HG03108 (cell line): ENCODE data around the gene DBF4B.

ENCODE experiments used
- ATAC-seq: cut with Tn5 transposase; IDR thresholded peaks from one replicate; pipeline ENCODE4 v1.9.1; 2021; ENCODE audit warnings: moderate library complexity; ENCODE audit not compliant: unreplicated experiment

Gene DBF4B

DNA sequence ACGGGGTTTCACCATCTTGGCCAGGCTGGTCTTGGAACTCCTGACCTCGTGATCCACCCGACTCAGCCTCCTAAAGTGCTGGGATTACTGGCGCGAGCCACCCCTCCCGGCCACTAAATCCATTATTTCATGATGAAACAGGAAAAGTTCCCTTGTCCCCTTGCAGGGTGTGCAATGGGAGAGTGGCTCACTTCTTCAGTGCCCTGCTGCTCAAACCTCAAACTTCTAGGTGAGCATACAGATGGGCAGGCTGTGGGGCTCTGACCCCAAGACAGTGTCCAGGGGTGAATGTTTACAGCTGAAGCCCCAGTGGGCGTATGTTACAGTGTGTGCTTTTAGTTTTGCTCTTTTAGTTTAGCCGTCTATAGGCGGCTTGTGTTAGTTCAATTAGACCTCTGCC, 87.0 kb downstream of the DBF4B start:
- ATAC-seq = no peak

DNA sequence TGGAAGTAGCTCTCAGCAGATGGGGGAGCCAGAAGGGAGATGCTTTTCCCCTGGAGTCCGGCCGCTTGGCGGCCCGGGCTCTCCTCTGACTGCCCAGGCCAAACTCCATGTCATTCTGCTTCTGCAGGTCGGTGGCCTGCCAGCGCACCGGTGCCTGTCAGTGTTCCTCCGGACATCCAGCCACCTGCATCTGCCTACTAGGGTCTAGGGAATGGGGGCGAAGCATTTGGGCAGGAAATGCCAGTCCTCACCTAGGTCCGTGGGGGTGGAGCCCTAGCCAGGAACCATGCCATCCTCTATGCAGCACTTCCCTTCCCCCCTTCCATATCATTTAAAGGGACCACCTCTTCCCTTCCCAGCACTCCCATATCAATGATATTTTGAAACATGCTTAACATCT, 87.5 kb downstream of the DBF4B start:
- ATAC-seq = no peak

DNA sequence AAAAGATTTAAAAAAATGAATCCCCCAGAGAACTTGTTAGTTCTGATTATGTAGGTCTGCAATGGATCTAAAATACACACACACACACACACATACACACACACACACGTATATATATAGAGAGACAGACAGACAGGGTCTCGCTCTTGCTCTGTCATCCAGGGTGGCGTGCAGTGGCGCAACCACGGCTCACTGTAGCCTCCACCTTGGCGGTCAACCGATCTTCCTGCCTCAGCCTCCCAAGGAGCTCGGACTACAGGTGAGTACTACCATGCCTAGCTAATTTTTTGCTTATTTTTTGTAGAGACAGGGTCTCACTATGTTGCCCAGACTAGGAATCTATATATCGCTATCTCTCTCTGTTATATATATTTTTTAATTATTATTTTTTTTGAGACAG, 88.3 kb downstream of the DBF4B start:
- no peak for ATAC-seq

DNA sequence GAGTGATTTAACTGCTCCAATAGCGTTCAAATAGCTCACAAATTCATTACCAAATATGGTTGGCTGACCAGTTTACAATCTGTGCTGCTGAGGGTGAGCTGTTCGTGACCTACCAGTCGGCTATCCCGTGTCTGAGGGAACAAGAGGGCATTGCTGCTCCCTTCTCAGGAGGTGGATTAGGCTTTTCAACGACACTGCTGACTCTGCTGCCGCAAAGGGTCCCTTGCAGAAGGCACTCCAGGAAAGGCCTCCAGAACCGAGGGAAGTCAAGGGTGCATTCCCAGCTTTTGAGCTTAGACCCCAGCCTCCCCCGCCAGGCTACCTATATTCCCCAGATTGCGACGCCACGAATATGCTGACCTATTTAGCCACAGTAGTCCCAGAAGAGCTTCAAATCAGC, 89.3 kb downstream of the DBF4B start:
- ATAC-seq = no peak

DNA sequence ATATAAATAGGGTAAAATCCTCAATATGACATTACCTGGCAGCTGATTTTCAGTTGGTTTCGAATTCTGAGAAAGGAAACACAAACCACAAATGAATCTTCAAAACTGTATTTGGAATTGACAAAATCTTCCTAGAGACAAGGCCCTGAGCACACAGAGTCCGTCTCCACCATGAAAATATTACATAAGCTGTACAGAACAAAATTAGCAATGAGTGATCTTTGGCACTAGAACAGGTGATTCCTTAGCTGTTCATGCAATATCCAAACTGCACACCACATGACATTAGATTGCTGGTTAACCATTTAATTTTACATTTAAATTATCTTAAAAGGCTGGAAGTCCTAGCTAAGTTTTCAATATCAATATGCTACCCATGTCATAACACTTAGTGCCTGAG, 89.9 kb downstream of the DBF4B start:
- no peak for ATAC-seq
